A549 (cell line): Measurements from ENCODE around the gene POM121L2.

Source experiments
- ESRRA ChIP-seq: fragments of 150-350 bp; IDR thresholded peaks from 2 replicates; pipeline ENCODE4 v1.6.1; 2014; ENCODE audit warnings: mild to moderate bottlenecking, low read length, borderline replicate concordance
- MAFK ChIP-seq: fragments of 450-650 bp; IDR thresholded peaks from 2 replicates; pipeline ENCODE4 v1.6.1; 2014; ENCODE audit not compliant: partially characterized antibody
- RFX5 ChIP-seq: fragments of 450-650 bp; IDR thresholded peaks from 2 replicates; pipeline ENCODE4 v1.7.1; 2014; ENCODE audit warnings: antibody characterized with exemption, mild to moderate bottlenecking, moderate library complexity
- TP53 ChIP-seq: fragments of 250-450 bp; sonication (Bioruptor Pico); IDR thresholded peaks from 2 replicates; pipeline ENCODE4 v1.5.0; 2021; ENCODE audit warnings: mild to moderate bottlenecking, moderate library complexity
- TF ChIP-seq, protein P1 (sequence below): fragments of >200 bp; sonication (Bioruptor Twin); formaldehyde crosslinking; IDR thresholded peaks from 3 replicates; pipeline ENCODE4 v1.5.1; 2016
- TF ChIP-seq, protein P2 (sequence below): fragments of 200-600 bp; sonication (generic); IDR thresholded peaks from 2 replicates; pipeline ENCODE4 v1.6.1; 2016; ENCODE audit warnings: antibody characterized with exemption, mild to moderate bottlenecking, moderate library complexity
- TF ChIP-seq, protein P3 (sequence below): fragments of 250-450 bp; sonication (Bioruptor Pico); IDR thresholded peaks from 2 replicates; pipeline ENCODE4 v1.5.0; 2021; ENCODE audit warnings: mild to moderate bottlenecking, moderate library complexity, borderline replicate concordance

DNA sequence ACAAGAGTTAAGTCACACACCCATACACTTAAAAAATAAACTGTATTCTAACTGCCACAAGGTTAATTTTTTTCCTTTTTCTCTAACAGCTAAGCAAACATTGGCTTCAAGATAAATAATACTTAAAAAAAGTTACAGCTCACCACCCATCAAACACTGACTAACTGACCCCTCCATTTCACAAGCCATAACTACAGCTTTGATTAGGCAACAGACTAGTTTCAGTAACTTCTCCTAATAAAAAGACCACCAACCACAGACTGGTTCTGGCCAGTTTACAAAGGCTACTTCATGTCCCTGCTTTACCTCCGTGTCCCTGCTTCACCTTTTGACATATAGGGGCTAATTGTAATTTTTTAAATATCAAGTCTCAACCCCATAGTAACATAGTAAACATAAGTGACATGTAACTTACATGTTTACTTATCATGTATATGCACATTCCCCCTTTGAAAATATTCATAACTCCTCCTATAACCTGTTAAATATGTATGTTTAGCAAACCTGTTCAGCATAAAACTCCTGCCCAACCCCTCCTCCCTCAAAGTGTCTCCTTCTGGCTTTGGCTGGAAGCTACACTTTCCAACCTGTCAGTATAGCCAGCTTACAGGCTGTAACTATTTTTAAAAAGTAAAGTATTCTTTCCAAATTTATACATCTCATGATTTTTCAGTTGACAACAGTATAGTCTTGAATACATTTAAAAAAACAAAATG lies 15.1 kb upstream of the POM121L2 start:
- TF ChIP-seq, protein P1, sequence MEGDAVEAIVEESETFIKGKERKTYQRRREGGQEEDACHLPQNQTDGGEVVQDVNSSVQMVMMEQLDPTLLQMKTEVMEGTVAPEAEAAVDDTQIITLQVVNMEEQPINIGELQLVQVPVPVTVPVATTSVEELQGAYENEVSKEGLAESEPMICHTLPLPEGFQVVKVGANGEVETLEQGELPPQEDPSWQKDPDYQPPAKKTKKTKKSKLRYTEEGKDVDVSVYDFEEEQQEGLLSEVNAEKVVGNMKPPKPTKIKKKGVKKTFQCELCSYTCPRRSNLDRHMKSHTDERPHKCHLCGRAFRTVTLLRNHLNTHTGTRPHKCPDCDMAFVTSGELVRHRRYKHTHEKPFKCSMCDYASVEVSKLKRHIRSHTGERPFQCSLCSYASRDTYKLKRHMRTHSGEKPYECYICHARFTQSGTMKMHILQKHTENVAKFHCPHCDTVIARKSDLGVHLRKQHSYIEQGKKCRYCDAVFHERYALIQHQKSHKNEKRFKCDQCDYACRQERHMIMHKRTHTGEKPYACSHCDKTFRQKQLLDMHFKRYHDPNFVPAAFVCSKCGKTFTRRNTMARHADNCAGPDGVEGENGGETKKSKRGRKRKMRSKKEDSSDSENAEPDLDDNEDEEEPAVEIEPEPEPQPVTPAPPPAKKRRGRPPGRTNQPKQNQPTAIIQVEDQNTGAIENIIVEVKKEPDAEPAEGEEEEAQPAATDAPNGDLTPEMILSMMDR, result no peak
- TF ChIP-seq TP53 (CRISPR knock-in tag) (no peak), RFX5 (no peak), MAFK (no peak), ESRRA (no peak)
- TF ChIP-seq, protein P2, sequence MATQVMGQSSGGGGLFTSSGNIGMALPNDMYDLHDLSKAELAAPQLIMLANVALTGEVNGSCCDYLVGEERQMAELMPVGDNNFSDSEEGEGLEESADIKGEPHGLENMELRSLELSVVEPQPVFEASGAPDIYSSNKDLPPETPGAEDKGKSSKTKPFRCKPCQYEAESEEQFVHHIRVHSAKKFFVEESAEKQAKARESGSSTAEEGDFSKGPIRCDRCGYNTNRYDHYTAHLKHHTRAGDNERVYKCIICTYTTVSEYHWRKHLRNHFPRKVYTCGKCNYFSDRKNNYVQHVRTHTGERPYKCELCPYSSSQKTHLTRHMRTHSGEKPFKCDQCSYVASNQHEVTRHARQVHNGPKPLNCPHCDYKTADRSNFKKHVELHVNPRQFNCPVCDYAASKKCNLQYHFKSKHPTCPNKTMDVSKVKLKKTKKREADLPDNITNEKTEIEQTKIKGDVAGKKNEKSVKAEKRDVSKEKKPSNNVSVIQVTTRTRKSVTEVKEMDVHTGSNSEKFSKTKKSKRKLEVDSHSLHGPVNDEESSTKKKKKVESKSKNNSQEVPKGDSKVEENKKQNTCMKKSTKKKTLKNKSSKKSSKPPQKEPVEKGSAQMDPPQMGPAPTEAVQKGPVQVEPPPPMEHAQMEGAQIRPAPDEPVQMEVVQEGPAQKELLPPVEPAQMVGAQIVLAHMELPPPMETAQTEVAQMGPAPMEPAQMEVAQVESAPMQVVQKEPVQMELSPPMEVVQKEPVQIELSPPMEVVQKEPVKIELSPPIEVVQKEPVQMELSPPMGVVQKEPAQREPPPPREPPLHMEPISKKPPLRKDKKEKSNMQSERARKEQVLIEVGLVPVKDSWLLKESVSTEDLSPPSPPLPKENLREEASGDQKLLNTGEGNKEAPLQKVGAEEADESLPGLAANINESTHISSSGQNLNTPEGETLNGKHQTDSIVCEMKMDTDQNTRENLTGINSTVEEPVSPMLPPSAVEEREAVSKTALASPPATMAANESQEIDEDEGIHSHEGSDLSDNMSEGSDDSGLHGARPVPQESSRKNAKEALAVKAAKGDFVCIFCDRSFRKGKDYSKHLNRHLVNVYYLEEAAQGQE, result no peak
- TF ChIP-seq, protein P3, sequence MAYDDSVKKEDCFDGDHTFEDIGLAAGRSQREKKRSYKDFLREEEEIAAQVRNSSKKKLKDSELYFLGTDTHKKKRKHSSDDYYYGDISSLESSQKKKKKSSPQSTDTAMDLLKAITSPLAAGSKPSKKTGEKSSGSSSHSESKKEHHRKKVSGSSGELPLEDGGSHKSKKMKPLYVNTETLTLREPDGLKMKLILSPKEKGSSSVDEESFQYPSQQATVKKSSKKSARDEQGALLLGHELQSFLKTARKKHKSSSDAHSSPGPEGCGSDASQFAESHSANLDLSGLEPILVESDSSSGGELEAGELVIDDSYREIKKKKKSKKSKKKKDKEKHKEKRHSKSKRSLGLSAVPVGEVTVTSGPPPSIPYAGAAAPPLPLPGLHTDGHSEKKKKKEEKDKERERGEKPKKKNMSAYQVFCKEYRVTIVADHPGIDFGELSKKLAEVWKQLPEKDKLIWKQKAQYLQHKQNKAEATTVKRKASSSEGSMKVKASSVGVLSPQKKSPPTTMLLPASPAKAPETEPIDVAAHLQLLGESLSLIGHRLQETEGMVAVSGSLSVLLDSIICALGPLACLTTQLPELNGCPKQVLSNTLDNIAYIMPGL, result no peak
